Neutrophil (primary cell): ENCODE results near the gene HS1BP3.

Source experiments
- H3K27ac ChIP-seq: fragments of 200-600 bp; sonication (generic); 2 replicates; pipeline ENCODE4 v1.5.1; 2016; ENCODE audit warnings: mild to moderate bottlenecking, moderate library complexity
- H3K27me3 ChIP-seq: fragments of 200-600 bp; sonication (generic); 2 replicates; pipeline ENCODE4 v1.6.0; 2016; ENCODE audit warnings: mild to moderate bottlenecking
- H3K36me3 ChIP-seq: fragments of 200-600 bp; sonication (generic); 2 replicates; pipeline ENCODE4 v1.5.1; 2017
- H3K4me1 ChIP-seq, 2 experiments: fragments of 200-600 bp in 1 of 2; sonication (generic) in 1 of 2; 1 replicate in 1 of 2; 2 replicates in 1 of 2; pipeline versions ENCODE4 v1.5.1 to v1.6.1; 2013 to 2016; ENCODE audit warnings: low read depth in 1 of 2, low read length in 1 of 2, mild to moderate bottlenecking in 1 of 2, moderate library complexity in 1 of 2; ENCODE audit not compliant: control insufficient read depth in 1 of 2, insufficient read depth in 1 of 2
- H3K4me3 ChIP-seq, 2 experiments: fragments of 200-600 bp in 1 of 2; sonication (generic) in 1 of 2; 1 replicate in 1 of 2; 2 replicates in 1 of 2; pipeline ENCODE4 v1.5.1; 2013 to 2016; ENCODE audit warnings: low read depth in 1 of 2, low read length in 1 of 2, mild to moderate bottlenecking in 1 of 2, moderate library complexity in 1 of 2
- H3K9me3 ChIP-seq: fragments of 200-600 bp; sonication (generic); 2 replicates; pipeline ENCODE4 v1.5.1; 2016
- TF ChIP-seq, protein P1 (sequence below): fragments of 200-600 bp; sonication (generic); IDR thresholded peaks from 2 replicates; pipeline ENCODE4 v1.5.1; 2016; ENCODE audit warnings: antibody characterized with exemption

The HS1BP3 gene

DNA sequence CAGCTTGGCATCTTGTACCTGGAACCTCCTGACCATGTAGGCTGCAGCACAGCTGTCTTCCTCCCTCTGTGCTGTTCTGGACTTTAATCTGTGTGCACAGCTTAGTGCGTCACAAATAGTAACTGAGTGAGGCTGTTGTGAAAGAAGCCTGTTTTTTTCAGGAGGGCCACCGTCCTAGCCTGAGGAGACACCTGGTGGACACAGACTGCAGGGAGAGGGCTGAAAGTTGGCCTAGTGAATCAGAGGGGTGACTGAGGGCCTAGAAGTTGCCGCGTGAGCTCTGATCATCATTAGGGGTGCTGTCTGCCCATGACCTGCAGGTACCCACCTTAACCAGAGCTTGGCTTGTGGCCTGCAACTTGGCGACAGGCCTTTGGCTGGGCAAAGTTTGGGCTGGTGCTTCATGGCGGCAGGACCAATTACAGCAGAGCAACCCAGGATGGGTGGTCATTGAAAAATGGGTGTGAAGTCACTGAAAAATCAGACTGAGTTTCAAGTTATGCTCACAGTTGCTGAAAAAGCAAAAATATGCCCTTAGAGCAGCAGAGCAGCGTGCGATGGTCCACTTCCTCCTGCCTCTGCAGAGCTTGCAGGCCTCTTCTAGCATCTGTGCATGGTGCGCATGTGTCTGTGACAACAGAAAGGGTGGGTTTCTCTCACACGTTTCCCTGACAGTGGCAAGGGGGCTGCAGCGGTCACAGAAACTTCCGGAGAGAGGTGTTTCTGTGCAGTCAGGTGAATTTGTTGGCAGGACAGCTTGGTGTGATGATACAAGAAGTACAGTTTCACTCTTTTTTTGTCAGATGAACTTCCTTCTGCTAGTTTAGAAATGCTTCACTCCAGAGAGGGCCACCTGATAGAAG, 25.7 kb upstream of the HS1BP3 start:
- no peak overlapping the region for H3K27ac ChIP-seq
- H3K4me1 ChIP-seq: peaks cover 10 to 12% of the 10 kb centered on the region in 2 experiments
- H3K9me3 ChIP-seq: no peaks in the 10 kb centered on the region
- TF ChIP-seq, protein P1, sequence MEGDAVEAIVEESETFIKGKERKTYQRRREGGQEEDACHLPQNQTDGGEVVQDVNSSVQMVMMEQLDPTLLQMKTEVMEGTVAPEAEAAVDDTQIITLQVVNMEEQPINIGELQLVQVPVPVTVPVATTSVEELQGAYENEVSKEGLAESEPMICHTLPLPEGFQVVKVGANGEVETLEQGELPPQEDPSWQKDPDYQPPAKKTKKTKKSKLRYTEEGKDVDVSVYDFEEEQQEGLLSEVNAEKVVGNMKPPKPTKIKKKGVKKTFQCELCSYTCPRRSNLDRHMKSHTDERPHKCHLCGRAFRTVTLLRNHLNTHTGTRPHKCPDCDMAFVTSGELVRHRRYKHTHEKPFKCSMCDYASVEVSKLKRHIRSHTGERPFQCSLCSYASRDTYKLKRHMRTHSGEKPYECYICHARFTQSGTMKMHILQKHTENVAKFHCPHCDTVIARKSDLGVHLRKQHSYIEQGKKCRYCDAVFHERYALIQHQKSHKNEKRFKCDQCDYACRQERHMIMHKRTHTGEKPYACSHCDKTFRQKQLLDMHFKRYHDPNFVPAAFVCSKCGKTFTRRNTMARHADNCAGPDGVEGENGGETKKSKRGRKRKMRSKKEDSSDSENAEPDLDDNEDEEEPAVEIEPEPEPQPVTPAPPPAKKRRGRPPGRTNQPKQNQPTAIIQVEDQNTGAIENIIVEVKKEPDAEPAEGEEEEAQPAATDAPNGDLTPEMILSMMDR: no peak
- H3K36me3 ChIP-seq: no peaks in the 10 kb centered on the region
- H3K27me3 ChIP-seq: peaks cover 43% of the 10 kb centered on the region
- H3K4me3 ChIP-seq: no peak overlapping the region

DNA sequence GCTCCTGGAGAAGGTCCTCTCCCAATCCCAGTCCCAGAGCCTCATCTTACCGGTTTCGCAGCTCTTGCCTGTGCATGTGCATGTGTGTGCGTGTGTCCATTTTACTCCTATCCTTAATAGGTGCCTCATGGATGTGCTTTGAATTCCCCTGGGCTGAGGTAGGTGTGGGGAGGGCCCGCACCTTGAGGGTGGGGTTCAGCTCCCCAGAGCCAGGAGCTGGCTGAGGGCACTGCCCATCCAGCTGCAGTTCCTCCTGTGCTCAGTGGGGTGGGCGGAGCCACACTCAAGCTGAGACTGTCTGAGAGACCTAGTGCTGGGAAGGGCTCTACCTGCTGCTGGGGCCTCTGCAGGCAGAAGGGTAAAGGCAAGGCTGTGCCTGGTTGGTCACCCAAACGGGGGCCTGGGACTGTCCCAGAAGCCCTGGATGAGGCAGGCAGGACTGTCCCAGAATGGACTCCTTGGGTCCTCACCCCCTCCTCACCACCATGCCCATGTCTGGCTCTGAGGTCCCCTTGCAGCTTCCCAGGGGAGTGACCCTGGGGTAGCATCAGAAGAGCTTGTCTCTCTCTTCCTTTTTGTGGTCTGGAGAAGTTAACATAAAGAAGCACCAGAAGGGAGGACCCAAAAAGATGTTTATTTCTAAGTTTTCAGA, 24.9 kb upstream of the HS1BP3 start:
- H3K36me3 ChIP-seq: no peaks in the 10 kb centered on the region
- H3K4me3 ChIP-seq: no peak overlapping the region
- H3K9me3 ChIP-seq: no peaks in the 10 kb centered on the region
- TF ChIP-seq, protein P1: no peak
- peaks cover 50% of the 10 kb centered on the region for H3K27me3 ChIP-seq
- no peak overlapping the region for H3K27ac ChIP-seq
- peaks cover 15 to 20% of the 10 kb centered on the region in 2 experiments for H3K4me1 ChIP-seq

DNA sequence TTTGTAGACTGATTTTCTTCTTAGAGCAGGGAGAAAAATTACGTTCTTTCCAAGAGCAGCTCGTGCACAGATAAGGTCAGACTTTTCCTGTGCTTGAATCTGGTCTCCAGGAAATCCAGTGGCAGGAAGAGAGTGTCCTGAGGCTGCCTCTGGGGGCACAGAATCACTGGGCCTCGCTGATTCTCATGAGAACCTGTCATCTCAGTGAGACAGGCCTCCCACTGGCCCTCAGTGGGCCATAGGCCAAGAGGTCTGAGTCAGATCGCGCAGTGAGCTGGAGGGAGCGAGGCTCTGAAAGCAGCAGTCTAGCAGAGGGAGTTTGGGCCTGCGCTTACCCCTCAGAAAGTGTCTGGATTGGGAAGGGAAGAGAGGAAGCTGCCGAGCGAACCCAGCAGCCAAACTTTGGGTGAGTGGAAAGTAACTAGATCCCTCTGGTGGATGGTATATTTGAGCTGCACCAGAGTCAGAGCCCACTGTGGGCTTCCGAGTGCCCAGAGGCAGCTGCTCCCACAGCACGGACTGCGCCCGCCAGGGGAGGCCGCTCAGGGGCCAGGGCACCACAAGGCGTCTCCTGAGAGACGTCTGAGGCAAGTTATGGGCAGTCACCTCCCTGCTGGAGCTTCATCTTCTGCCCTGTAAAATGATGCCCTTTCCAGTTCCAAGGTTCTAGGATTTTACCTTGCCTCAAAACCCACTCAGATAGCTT, 24.2 kb upstream of the HS1BP3 start:
- TF ChIP-seq, protein P1: no peak
- Histone ChIP-seq H3K36me3 (no peaks in the 10 kb centered on the region), H3K4me1 (peaks cover 15 to 27% of the 10 kb centered on the region in 2 experiments), H3K9me3 (no peaks in the 10 kb centered on the region), H3K4me3 (no peak overlapping the region), H3K27me3 (peaks cover 57% of the 10 kb centered on the region), H3K27ac (no peak overlapping the region)

DNA sequence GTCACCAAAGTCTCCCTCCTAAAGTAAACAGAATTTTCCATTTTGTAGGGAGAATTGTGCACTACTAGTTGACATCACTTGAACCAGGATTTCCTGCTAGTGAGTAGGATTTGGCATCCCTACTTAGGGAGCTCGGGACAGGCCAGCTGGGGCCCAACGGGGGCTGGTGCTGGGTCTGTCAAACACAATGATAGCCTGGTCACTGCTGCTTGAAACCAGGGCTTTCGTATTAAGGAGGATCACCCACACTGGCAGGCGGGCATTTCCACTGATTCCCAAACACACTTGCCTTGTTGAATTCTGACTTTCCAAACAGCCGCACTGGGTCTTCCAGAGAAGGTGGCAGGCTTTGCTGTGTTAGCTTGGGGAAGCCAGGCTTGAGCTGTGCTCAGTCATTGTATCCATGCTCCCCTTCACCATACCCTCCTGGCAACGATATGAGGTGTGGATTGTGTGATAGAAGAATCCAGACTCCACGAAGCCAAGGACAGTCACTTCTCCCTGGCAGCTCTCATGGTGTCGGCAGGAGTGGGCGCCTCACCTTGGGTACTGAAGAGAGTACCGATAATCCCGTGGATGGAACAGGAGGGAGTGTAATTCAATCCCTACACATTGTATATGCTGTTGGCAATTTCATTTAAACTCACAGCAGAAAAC, 23.5 kb upstream of the HS1BP3 start:
- Histone ChIP-seq H3K4me3 (no peak overlapping the region), H3K4me1 (peaks cover 15 to 33% of the 10 kb centered on the region in 2 experiments), H3K9me3 (no peaks in the 10 kb centered on the region), H3K27me3 (peaks cover 64% of the 10 kb centered on the region), H3K27ac (no peak overlapping the region), H3K36me3 (no peaks in the 10 kb centered on the region)
- TF ChIP-seq, protein P1: no peak

DNA sequence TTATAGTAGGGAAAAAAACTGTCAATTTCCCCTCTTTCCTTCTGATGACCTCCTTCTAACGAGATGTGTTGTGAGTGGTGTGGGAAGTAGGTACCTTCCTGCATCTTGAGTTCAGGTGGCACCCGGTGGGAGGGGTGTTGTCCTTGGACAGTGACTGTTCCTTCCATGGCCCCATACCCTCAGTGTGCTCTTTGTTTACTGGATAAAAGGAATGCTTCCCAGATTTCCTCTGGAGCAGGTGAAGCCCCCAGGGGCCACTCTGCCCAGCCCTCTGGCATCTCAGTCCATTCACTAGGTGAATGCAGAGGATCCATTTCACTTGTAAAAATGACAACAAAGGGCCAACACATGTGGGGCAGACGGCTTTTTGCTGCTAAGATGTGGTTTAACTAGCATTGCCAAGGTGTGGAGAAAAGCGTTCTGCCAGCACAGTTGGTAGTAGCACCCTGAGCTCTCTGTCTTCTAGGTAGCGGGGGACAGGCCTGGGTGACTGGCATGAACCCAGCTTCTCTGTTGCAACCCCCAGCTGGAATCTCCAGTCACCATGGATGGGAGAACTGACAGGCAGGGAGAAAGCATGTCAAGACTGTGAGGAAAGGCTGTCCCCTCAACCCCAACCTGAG, 22.9 kb upstream of the HS1BP3 start:
- H3K4me3 ChIP-seq: no peak overlapping the region
- H3K27ac ChIP-seq: no peak overlapping the region
- no peaks in the 10 kb centered on the region for H3K9me3 ChIP-seq
- TF ChIP-seq, protein P1: no peak
- H3K4me1 ChIP-seq: peaks cover 15 to 38% of the 10 kb centered on the region in 2 experiments
- H3K36me3 ChIP-seq: no peaks in the 10 kb centered on the region
- peaks cover 71% of the 10 kb centered on the region for H3K27me3 ChIP-seq
